DND-41 (cell line): ENCODE results near the gene NLGN4X.

ENCODE experiments used
- ATAC-seq: fragments of 200-7000 bp; cut with Tn5 transposase; 3 replicates; pipeline ENCODE4 v1.9.1; 2021; ENCODE audit warnings: low read depth; ENCODE audit not compliant: insufficient read depth
- DNase-seq: peaks from one replicate; pipeline ENCODE4 v3.0.0-alpha.2; 2020
- H2AFZ ChIP-seq: 2 replicates; pipeline ENCODE4 v1.6.0; 2012; ENCODE audit warnings: low read depth, low read length
- H3K27ac ChIP-seq: 2 replicates; pipeline ENCODE4 v1.5.1; 2012; ENCODE audit warnings: low read length, inconsistent platforms
- H3K27me3 ChIP-seq: fragments of 200-600 bp; sonication (generic); 2 replicates; pipeline ENCODE4 v1.6.0; 2012; ENCODE audit warnings: low read length, mild to moderate bottlenecking, inconsistent platforms; ENCODE audit not compliant: insufficient read depth, poor library complexity
- H3K36me3 ChIP-seq: 2 replicates; pipeline ENCODE4 v1.5.1; 2012; ENCODE audit warnings: low read length, inconsistent platforms; ENCODE audit not compliant: insufficient read depth
- H3K4me1 ChIP-seq: 2 replicates; pipeline ENCODE4 v1.5.1; 2012; ENCODE audit warnings: mild to moderate bottlenecking, low read length; ENCODE audit not compliant: insufficient read depth
- H3K4me2 ChIP-seq: 2 replicates; pipeline ENCODE4 v1.6.0; 2012; ENCODE audit warnings: mild to moderate bottlenecking, moderate library complexity, low read length, inconsistent platforms; ENCODE audit not compliant: insufficient read depth
- H3K4me3 ChIP-seq, 2 experiments: fragments of 200-600 bp in 1 of 2; shearing (Covaris generic) in 1 of 2; 2 replicates each; pipeline ENCODE4 v1.5.1; 2012 to 2016; ENCODE audit warnings: inconsistent platforms in 2 of 2, low read length in 2 of 2, mild to moderate bottlenecking in 2 of 2, low read depth in 1 of 2, moderate library complexity in 1 of 2
- H3K79me2 ChIP-seq: 2 replicates; pipeline ENCODE4 v1.6.0; 2012; ENCODE audit warnings: low read length, inconsistent platforms; ENCODE audit not compliant: insufficient read depth
- H3K9ac ChIP-seq: 2 replicates; pipeline ENCODE4 v1.6.0; 2012; ENCODE audit warnings: low read depth, mild to moderate bottlenecking, inconsistent platforms, low read length, moderate library complexity
- H3K9me3 ChIP-seq: 2 replicates; pipeline ENCODE4 v1.5.1; 2012; ENCODE audit warnings: low read length, moderate library complexity, mild to moderate bottlenecking, inconsistent platforms; ENCODE audit not compliant: insufficient read depth, severe bottlenecking
- H4K20me1 ChIP-seq: 2 replicates; pipeline ENCODE4 v1.6.0; 2012; ENCODE audit warnings: low read length; ENCODE audit not compliant: insufficient read depth
- EZH2 ChIP-seq: IDR thresholded peaks from 3 replicates; pipeline ENCODE4 v1.6.1; 2012; ENCODE audit warnings: borderline replicate concordance, low read depth, mild to moderate bottlenecking, moderate library complexity, low read length, inconsistent platforms; ENCODE audit not compliant: severe bottlenecking
- TF ChIP-seq, protein P1 (sequence below): IDR thresholded peaks from 2 replicates; pipeline ENCODE4 v1.5.1; 2012; ENCODE audit warnings: borderline replicate concordance, low read length, moderate library complexity, mild to moderate bottlenecking; ENCODE audit not compliant: poor library complexity, severe bottlenecking; ENCODE audit errors: extremely low read depth

Gene NLGN4X

DNA sequence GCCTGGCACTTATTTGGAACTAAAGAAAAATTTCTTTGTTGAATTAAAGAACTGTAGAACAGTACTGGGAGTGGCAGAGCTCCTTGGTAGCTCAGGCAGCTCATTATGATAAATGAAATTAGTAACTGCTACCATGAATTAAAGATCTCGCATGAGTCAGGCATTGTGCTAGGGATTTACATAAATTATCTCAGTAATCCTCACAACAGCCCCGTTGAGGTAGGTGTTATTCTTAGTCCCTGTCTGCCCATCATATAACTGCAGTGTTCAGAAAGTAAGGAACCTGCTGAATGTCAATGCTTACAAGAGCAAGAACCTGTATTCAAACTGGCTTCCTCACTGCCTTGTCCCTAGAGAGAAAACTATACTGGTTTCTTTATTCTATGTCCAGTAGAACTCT, 108.3 kb downstream of the NLGN4X start:
- ATAC-seq (no peak), DNase-seq (no peak)
- H3K4me2 ChIP-seq = no peak overlapping the region
- H3K4me3 ChIP-seq = no peak overlapping the region
- peaks cover 70% of the 10 kb centered on the region for H3K36me3 ChIP-seq
- no peak overlapping the region for H3K27ac ChIP-seq
- H3K9me3 ChIP-seq = no peaks in the 10 kb centered on the region
- no peaks in the 10 kb centered on the region; the same call in 1 of the 2 replicates for H3K4me1 ChIP-seq
- H4K20me1 ChIP-seq = peaks cover 78% of the 10 kb centered on the region
- H3K79me2 ChIP-seq = peaks cover 98% of the 10 kb centered on the region
- no peak overlapping the region for H2AFZ ChIP-seq
- no peak overlapping the region for H3K9ac ChIP-seq
- no peak for TF ChIP-seq EZH2
- TF ChIP-seq, protein P1, sequence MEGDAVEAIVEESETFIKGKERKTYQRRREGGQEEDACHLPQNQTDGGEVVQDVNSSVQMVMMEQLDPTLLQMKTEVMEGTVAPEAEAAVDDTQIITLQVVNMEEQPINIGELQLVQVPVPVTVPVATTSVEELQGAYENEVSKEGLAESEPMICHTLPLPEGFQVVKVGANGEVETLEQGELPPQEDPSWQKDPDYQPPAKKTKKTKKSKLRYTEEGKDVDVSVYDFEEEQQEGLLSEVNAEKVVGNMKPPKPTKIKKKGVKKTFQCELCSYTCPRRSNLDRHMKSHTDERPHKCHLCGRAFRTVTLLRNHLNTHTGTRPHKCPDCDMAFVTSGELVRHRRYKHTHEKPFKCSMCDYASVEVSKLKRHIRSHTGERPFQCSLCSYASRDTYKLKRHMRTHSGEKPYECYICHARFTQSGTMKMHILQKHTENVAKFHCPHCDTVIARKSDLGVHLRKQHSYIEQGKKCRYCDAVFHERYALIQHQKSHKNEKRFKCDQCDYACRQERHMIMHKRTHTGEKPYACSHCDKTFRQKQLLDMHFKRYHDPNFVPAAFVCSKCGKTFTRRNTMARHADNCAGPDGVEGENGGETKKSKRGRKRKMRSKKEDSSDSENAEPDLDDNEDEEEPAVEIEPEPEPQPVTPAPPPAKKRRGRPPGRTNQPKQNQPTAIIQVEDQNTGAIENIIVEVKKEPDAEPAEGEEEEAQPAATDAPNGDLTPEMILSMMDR = no peak
- no peaks in the 10 kb centered on the region for H3K27me3 ChIP-seq

DNA sequence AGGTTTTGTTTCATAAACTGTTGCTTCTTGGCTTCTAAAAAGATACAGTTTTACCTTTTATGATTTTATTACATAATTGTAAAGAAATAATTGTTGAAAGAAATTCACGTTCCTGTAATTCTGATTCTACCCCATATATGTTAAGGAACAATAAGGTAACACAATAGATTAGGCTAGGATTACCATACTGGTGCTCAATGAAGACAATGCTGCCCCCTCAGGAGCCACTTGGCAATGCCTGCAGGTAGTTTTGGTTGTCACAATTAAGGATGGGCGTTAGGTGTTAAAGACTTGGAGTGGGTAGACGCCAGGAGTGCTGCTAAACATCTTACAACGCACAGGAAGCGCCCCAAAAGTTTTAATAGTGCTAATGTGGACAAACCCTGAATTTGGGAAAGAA, 133.2 kb downstream of the NLGN4X start:
- no peak overlapping the region for H3K4me3 ChIP-seq
- peaks cover 100% of the 10 kb centered on the region for H3K79me2 ChIP-seq
- no peaks in the 10 kb centered on the region for H3K9me3 ChIP-seq
- no peak overlapping the region for H3K4me2 ChIP-seq
- H3K36me3 ChIP-seq = peaks cover 58% of the 10 kb centered on the region
- DNase-seq = peak; percentile 15
- peak; percentile 55 for ATAC-seq
- H3K9ac ChIP-seq = no peak overlapping the region
- peaks cover 71% of the 10 kb centered on the region for H4K20me1 ChIP-seq
- H3K4me1 ChIP-seq = no peaks in the 10 kb centered on the region
- no peak for TF ChIP-seq EZH2
- TF ChIP-seq, protein P1 = peak; percentile 59
- no peak overlapping the region for H3K27ac ChIP-seq
- H2AFZ ChIP-seq = no peak overlapping the region
- no peaks in the 10 kb centered on the region for H3K27me3 ChIP-seq

DNA sequence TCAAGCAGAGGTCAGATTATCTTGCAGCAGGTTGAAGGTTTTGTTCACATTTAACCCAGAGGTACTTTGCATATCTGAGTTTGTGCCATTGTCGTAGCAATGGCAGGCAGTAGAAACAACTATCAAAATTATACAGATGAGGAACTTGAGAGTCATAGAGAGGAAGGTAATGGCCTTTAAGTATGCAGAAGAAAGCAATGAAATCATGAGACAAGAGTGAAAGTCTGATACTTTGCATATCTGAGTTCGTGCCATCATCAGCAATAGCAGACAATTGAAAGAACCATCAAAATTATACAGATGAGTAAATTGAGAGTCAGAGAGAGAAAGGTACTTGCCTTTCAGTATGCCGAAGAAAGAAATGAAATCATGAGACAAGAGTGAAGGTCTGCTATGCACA, 154.1 kb downstream of the NLGN4X start:
- Histone ChIP-seq H3K27ac (no peak overlapping the region), H3K9me3 (no peaks in the 10 kb centered on the region), H3K4me2 (no peak overlapping the region), H3K9ac (no peak overlapping the region), H3K36me3 (peaks cover 84% of the 10 kb centered on the region), H2AFZ (no peak overlapping the region), H3K27me3 (no peaks in the 10 kb centered on the region), H3K4me3 (no peak overlapping the region), H3K79me2 (peaks cover 100% of the 10 kb centered on the region), H4K20me1 (peaks cover 90% of the 10 kb centered on the region), H3K4me1 (no peaks in the 10 kb centered on the region)
- DNase-seq (no peak), ATAC-seq (no peak)
- no peak for TF ChIP-seq EZH2

DNA sequence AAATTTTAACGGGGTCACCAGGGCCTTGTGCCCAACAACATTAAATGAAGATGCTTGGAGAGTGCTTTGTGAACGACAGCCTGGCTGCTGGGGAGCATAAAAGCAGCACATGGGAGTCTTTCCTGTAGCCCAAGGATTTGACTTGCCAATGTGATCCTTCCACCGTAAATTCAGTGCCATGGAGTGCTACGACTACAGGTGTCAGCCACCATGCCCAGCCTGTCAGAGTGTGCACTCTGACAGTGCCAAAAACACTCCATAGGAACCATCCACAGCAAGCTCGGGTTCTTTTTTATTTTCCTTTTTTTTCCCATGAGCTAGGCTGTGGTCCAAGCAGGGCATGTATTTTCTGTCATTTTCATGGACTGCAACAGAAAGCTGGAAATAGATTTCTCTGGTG, 156.9 kb downstream of the NLGN4X start:
- ATAC-seq = no peak
- Histone ChIP-seq H3K4me3 (no peak overlapping the region), H3K36me3 (peaks cover 83% of the 10 kb centered on the region), H3K9ac (no peak overlapping the region), H3K27me3 (no peaks in the 10 kb centered on the region), H3K4me2 (no peak overlapping the region), H3K79me2 (peaks cover 100% of the 10 kb centered on the region), H2AFZ (no peak overlapping the region), H4K20me1 (peaks cover 87% of the 10 kb centered on the region), H3K4me1 (no peaks in the 10 kb centered on the region), H3K9me3 (no peaks in the 10 kb centered on the region), H3K27ac (no peak overlapping the region)
- TF ChIP-seq, protein P1 = no peak
- no peak for TF ChIP-seq EZH2
- no peak for DNase-seq
